Astrocyte (in vitro differentiated cells and primary cell): ENCODE data around the gene MCAT.

Source experiments
- CTCF ChIP-seq: IDR thresholded peaks from 2 replicates; pipeline ENCODE4 v1.5.1; 2011; ENCODE audit warnings: low read depth, mild to moderate bottlenecking, inconsistent platforms, low read length, moderate library complexity; ENCODE audit not compliant: insufficient read depth
- EZH2 ChIP-seq: IDR thresholded peaks from 2 replicates; pipeline ENCODE4 v1.6.1; 2012; ENCODE audit warnings: mild to moderate bottlenecking, low read length, inconsistent platforms; ENCODE audit not compliant: insufficient read depth

- TF ChIP-seq CTCF = no peak
- TF ChIP-seq EZH2 = no peak
Observed at GRCh38 chr22:43128928-43129424, 14.2 kb downstream of the MCAT start.
